Measurements from ENCODE around the gene ELMO3. TPM values are rescaled to one million over a fixed set of nuclear protein-coding genes. Genes with fewer than 3 reads are reported as not detected.

ELMO3 gene
- total and polyA plus RNA-seq, 2 donors (not counting 3 experiments of a cell fraction or from before 2014, with no cell fraction given): 3.9 to 5.7 TPM

DNA sequence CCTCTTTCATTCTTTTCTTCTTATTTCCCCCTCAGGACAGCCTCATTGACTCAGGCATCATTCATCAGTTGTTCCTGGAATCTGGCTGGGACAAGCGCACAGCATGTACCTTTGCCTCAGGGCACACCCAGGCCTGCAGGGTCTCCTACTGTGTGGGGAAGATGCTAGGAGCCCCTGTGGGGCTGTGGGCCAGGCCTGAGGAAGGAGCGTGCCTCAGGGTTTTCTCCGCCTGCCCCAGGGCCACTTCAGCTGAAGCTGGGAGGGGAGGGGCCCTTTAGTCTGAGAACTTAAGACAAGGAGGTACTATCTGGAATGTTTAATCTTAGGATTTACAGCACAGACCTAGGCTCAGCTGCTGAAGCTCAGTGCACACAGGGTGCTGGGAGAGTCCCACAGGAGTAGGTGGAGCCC, 7.9 kb downstream of the ELMO3 start:
- intact Hi-C loops (cut with micrococcal nuclease): no loop called here
- TF ChIP-seq POLR2A (IDR thresholded peaks at IDR 0.05; ENCODE audit: low read depth, low read length) (no peak), POLR2AphosphoS5 (IDR thresholded peaks at IDR 0.05; ENCODE audit: insufficient read depth, low read depth, low read length) (no peak), FOS (IDR thresholded peaks at IDR 0.05; ENCODE audit: borderline replicate concordance, insufficient read depth, low read length) (no peak), MYC (IDR thresholded peaks at IDR 0.05; ENCODE audit: low read depth, low read length) (no peak), EZH2 (IDR thresholded peaks at IDR 0.05; ENCODE audit: borderline replicate concordance, low read depth, low read length, severe bottlenecking) (no peak), JUN (IDR thresholded peaks at IDR 0.05; ENCODE audit: borderline replicate concordance, insufficient read depth, insufficient read length, low read depth) (no peak)
- TF ChIP-seq, protein P1, sequence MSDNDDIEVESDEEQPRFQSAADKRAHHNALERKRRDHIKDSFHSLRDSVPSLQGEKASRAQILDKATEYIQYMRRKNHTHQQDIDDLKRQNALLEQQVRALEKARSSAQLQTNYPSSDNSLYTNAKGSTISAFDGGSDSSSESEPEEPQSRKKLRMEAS (IDR thresholded peaks at IDR 0.05; ENCODE audit: insufficient read depth, insufficient read length): no peak
- TF ChIP-seq, protein P2, sequence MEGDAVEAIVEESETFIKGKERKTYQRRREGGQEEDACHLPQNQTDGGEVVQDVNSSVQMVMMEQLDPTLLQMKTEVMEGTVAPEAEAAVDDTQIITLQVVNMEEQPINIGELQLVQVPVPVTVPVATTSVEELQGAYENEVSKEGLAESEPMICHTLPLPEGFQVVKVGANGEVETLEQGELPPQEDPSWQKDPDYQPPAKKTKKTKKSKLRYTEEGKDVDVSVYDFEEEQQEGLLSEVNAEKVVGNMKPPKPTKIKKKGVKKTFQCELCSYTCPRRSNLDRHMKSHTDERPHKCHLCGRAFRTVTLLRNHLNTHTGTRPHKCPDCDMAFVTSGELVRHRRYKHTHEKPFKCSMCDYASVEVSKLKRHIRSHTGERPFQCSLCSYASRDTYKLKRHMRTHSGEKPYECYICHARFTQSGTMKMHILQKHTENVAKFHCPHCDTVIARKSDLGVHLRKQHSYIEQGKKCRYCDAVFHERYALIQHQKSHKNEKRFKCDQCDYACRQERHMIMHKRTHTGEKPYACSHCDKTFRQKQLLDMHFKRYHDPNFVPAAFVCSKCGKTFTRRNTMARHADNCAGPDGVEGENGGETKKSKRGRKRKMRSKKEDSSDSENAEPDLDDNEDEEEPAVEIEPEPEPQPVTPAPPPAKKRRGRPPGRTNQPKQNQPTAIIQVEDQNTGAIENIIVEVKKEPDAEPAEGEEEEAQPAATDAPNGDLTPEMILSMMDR (IDR thresholded peaks at IDR 0.05; ENCODE audit: extremely low read depth in 1 of 2, insufficient read depth in 1 of 2, low read depth in 1 of 2, low read length in 2 of 2): no peak
- DNase-seq (ENCODE audit: low read depth, low spot score): no peak
- H3K4me2 ChIP-seq (ENCODE audit: insufficient read depth, low read length): no peak overlapping the region
- no peak overlapping the region for H3K4me3 ChIP-seq (replicated peaks in 1 of 3; ENCODE audit: insufficient read depth in 1 of 3, low read depth in 1 of 3, low read length in 3 of 3)
- dilution Hi-C loops (cut with MboI; ENCODE audit: extremely low pct_ligation_motif_present, low sequenced_read_pairs): no loop called here
- no peaks in the 10 kb centered on the region for H3K79me2 ChIP-seq (ENCODE audit: control insufficient read depth, insufficient read depth, low read length)
- H3K9me3 ChIP-seq (replicated peaks; ENCODE audit: control insufficient read depth, insufficient read depth, low read length): no peaks in the 10 kb centered on the region
- H3K36me3 ChIP-seq (ENCODE audit: control insufficient read depth in 2 of 2, extremely low read depth in 1 of 2, insufficient read depth in 2 of 2, low read length in 2 of 2): peaks cover 0 to 21% of the 10 kb centered on the region in 2 experiments
- CTCF ChIA-PET: interaction anchor here (0.9 kb wide), 1 partner anchor 9 kb away, joined by 3 read pairs; no protein-coding TSS in a partner anchor
- no peaks in the 10 kb centered on the region for H3K4me1 ChIP-seq (ENCODE audit: control insufficient read depth, extremely low read depth, insufficient read depth, low read length)
- no peak overlapping the region for H3K27ac ChIP-seq (ENCODE audit: insufficient read depth, low read depth, low read length)
- H2AFZ ChIP-seq (ENCODE audit: low read depth, low read length): no peak overlapping the region
- POLR2A ChIA-PET: no interaction called here
- no peaks in the 10 kb centered on the region for H3K27me3 ChIP-seq (ENCODE audit: control insufficient read depth in 2 of 2, insufficient read depth in 2 of 2, low read length in 2 of 2)
- no TSS peak for BruUV-seq (replicated peaks)
- H3K9me1 ChIP-seq (replicated peaks; ENCODE audit: control insufficient read depth, extremely low read depth, insufficient read depth, low read length): no peaks in the 10 kb centered on the region
- FAIRE-seq: no peak
- no peaks in the 10 kb centered on the region for H4K20me1 ChIP-seq (replicated peaks; ENCODE audit: control insufficient read depth, extremely low read depth, insufficient read depth, low read length)
- H3K9ac ChIP-seq (replicated peaks; ENCODE audit: extremely low read depth, insufficient read depth, low read length): no peak overlapping the region

Data from endothelial cell of umbilical vein (primary cell).